K562 (cell line): Measurements from ENCODE around the gene AUNIP. TPM values are rescaled to one million over a fixed set of nuclear protein-coding genes. Genes with fewer than 3 reads are reported as not detected.

Experiments used
- ATAC-seq: fragments of 200-7000 bp; cut with Tn5 transposase; 3 replicates; pipeline ENCODE4 v1.9.1; 2020; ENCODE audit warnings: moderate library complexity
- BruUV-seq: library from RNA; stranded (reverse); fragments of 400-500 nt; replicated peaks from 2 replicates; lab custom pipeline; 2021; lab: Mats Ljungman, UMichigan
- CTCF ChIA-PET: fragments of 300-600 bp; formaldehyde crosslinking; extraction: SDS; loops from one replicate; lab custom pipeline; 2021; ENCODE audit warnings: low intra/inter-chr PET ratio; lab: Yijun Ruan, JAX
- POLR2A ChIA-PET: fragments of 300-600, 350-650 bp; sonication (Branson Sonifier 250); formaldehyde crosslinking; extraction: SDS; loops from one replicate; lab custom pipeline; 2021; ENCODE audit warnings: antibody characterized with exemption, inconsistent platforms; lab: Yijun Ruan, JAX
- DNase-seq, 4 experiments: peaks; one replicate each; pipeline versions ENCODE4 v3.0.0 to v3.0.0-alpha.2; 2011 to 2018; ENCODE audit warnings: low spot score in 3 of 4, mixed read lengths in 3 of 4; ENCODE audit errors: extremely low read depth in 1 of 4
- FAIRE-seq: peaks from 2 replicates; lab custom pipeline; 2011; peaks lifted over from hg19 to GRCh38; lab: Jason Lieb, UNC
- H2AFZ ChIP-seq: 2 replicates; pipeline ENCODE4 v1.6.0; 2011; ENCODE audit warnings: low read depth, low read length, control low read depth, inconsistent platforms
- H3K27ac ChIP-seq: fragments of 200-600 bp; 3 replicates; pipeline ENCODE4 v1.8.0; 2011; ENCODE audit warnings: low read depth, mild to moderate bottlenecking, control low read depth, inconsistent platforms, low read length, moderate library complexity, mixed read lengths; ENCODE audit errors: extremely low read depth
- H3K27me3 ChIP-seq, 2 experiments: fragments of 300-600 bp in 1 of 2; 2 replicates in 1 of 2; 3 replicates in 1 of 2; pipeline versions ENCODE4 v1.6.0 to v1.8.0; 2011; ENCODE audit warnings: inconsistent platforms in 2 of 2, low read length in 2 of 2, mild to moderate bottlenecking in 1 of 2, mixed read lengths in 1 of 2, moderate library complexity in 1 of 2; ENCODE audit not compliant: control insufficient read depth in 2 of 2, insufficient read depth in 2 of 2
- H3K36me3 ChIP-seq: fragments of 300-600 bp; 3 replicates; pipeline ENCODE4 v1.8.0; 2011; ENCODE audit warnings: mild to moderate bottlenecking, low read length, inconsistent platforms; ENCODE audit not compliant: control insufficient read depth, insufficient read depth
- H3K4me1 ChIP-seq, 2 experiments: fragments of 200-600 bp in 1 of 2; replicated peaks in 1 of 2; 2 replicates in 1 of 2; 3 replicates in 1 of 2; pipeline versions ENCODE4 v1.5.1 to v1.8.0; 2011; ENCODE audit warnings: inconsistent platforms in 2 of 2, low read length in 2 of 2, mild to moderate bottlenecking in 1 of 2, mixed read lengths in 1 of 2, moderate library complexity in 1 of 2; ENCODE audit not compliant: control insufficient read depth in 2 of 2, insufficient read depth in 2 of 2
- H3K4me2 ChIP-seq: 2 replicates; pipeline ENCODE4 v1.6.1; 2011; ENCODE audit warnings: low read length, control low read depth, inconsistent platforms, mixed read lengths; ENCODE audit not compliant: insufficient read depth
- H3K4me3 ChIP-seq: fragments of 200-600 bp; sonication (generic), shearing (Covaris generic); 2 replicates; pipeline ENCODE4 v1.5.1; 2016; ENCODE audit warnings: control low read depth, inconsistent platforms
- H3K79me2 ChIP-seq: fragments of 200-600 bp; 3 replicates; pipeline ENCODE4 v1.8.0; 2011; ENCODE audit warnings: low read length, inconsistent platforms; ENCODE audit not compliant: control insufficient read depth, insufficient read depth
- H3K9ac ChIP-seq, 2 experiments: 2 replicates each; pipeline versions ENCODE4 v1.6.0 to v1.6.1; 2011; ENCODE audit warnings: low read depth in 2 of 2, low read length in 2 of 2, control low read depth in 1 of 2, inconsistent platforms in 1 of 2, mild to moderate bottlenecking in 1 of 2, mixed read lengths in 1 of 2; ENCODE audit not compliant: insufficient read depth in 1 of 2
- H3K9me1 ChIP-seq: one replicate; pipeline ENCODE4 v1.6.0; 2011; ENCODE audit warnings: inconsistent platforms, mild to moderate bottlenecking, low read length, moderate library complexity; ENCODE audit not compliant: control insufficient read depth, insufficient read depth
- H3K9me3 ChIP-seq: replicated peaks from 2 replicates; pipeline ENCODE4 v1.5.1; 2011; ENCODE audit warnings: low read depth, low read length, inconsistent platforms; ENCODE audit not compliant: control insufficient read depth, insufficient read depth
- H4K20me1 ChIP-seq: replicated peaks from 2 replicates; pipeline ENCODE4 v1.6.1; 2011; ENCODE audit warnings: low read length, inconsistent platforms, mixed read lengths; ENCODE audit not compliant: control insufficient read depth, insufficient read depth
- CREB1 ChIP-seq, 2 experiments: sonication (generic) in 1 of 2; formaldehyde crosslinking in 1 of 2; IDR thresholded peaks; 2 replicates each; pipeline versions ENCODE4 v1.6.1 to v1.8.0; 2012 to 2022; ENCODE audit warnings: inconsistent platforms in 1 of 2, mild to moderate bottlenecking in 1 of 2, missing genetic modification reagents in 1 of 2, moderate library complexity in 1 of 2
- ETV6 ChIP-seq, 3 experiments: fragments of 150-350 bp in 1 of 3; sonication (generic) in 1 of 3; formaldehyde crosslinking in 1 of 3; IDR thresholded peaks; 2 replicates each; pipeline versions ENCODE4 v1.6.1 to v1.8.0; 2014 to 2022; ENCODE audit warnings: borderline replicate concordance in 2 of 3, low read depth in 2 of 3, antibody characterized with exemption in 1 of 3, low read length in 1 of 3, mild to moderate bottlenecking in 1 of 3, missing genetic modification reagents in 1 of 3
- FOSL1 ChIP-seq: fragments of 200-800 bp; sonication (Bioruptor generic); conservative IDR thresholded peaks from 2 replicates; pipeline ENCODE4 v1.6.1; 2016; ENCODE audit warnings: missing genetic modification characterization, missing compliant biosample characterization
- GTF2E2 ChIP-seq: fragments of 200-800 bp; sonication (Bioruptor generic); IDR thresholded peaks from 2 replicates; pipeline ENCODE4 v1.6.1; 2016; ENCODE audit warnings: missing genetic modification characterization, missing compliant biosample characterization
- JUND ChIP-seq, 2 experiments: IDR thresholded peaks; 2 replicates in 1 of 2; 3 replicates in 1 of 2; pipeline ENCODE4 v1.6.1; 2011; ENCODE audit warnings: borderline replicate concordance in 2 of 2, low read depth in 2 of 2, low read length in 2 of 2, improper control_type of control experiment in 1 of 2, missing biosample characterization in 1 of 2, missing genetic modification characterization in 1 of 2, missing genetic modification reagents in 1 of 2
- LCOR ChIP-seq: sonication (generic); formaldehyde crosslinking; IDR thresholded peaks from 2 replicates; pipeline ENCODE4 v1.8.0; 2022; ENCODE audit warnings: mild to moderate bottlenecking, missing genetic modification reagents
- MED1 ChIP-seq: sonication (generic); formaldehyde crosslinking; IDR thresholded peaks from 2 replicates; pipeline ENCODE4 v1.8.1; 2023; ENCODE audit warnings: missing genetic modification reagents, borderline replicate concordance
- ZNF133 ChIP-seq: fragments of 250-450 bp; sonication (Bioruptor Pico); IDR thresholded peaks from 2 replicates; pipeline ENCODE4 v1.4.0; 2020; ENCODE audit warnings: mild to moderate bottlenecking
- WGBS: fragments of 100-300 bp; shearing (Covaris generic); methylation state at CpG from one replicate; pipeline ENCODE4 v1.1.6; 2016; ENCODE audit warnings: low coverage, mixed read lengths; ENCODE audit not compliant: insufficient coverage; ENCODE audit errors: missing lambda C conversion rate; 5-methylcytosine and 5-hydroxymethylcytosine counted together
- in situ Hi-C: fragments of 300-500 bp; cut with MboI; formaldehyde crosslinking; loops from 4 replicates; pipeline ENCODE4 v1.15.0; 2018; ENCODE audit warnings: inconsistent platforms, mixed read lengths
- intact Hi-C: fragments of 100-400 bp; cut with micrococcal nuclease; formaldehyde crosslinking; loops from 2 replicates; pipeline ENCODE4 v1.14.2; 2022
- polyA plus RNA-seq, 8 experiments: library from polyadenylated mRNA; depleted of rRNA in 4 of 8; stranded (reverse) in 5 of 8; unstranded in 3 of 8; fragments of >200 nt; fragmentation: Nextera tagmentation in 2 of 8; fragmentation: Illumina TruSeq in 1 of 8; extraction: Ambion mirVana in 2 of 8; extraction: Trizol in 1 of 8; gene quantifications; 2 replicates each; pipeline versions ENCODE4 v1.2.1 to v1.2.3, GENCODE V29; 2011 to 2014; ENCODE audit warnings: inconsistent platforms in 1 of 8, missing spikeins in 1 of 8
- total RNA-seq, 7 experiments: library from RNA; depleted of rRNA in 6 of 7; stranded (reverse); fragments of >200 nt in 6 of 7; fragmentation: Illumina TruSeq in 2 of 7; extraction: Trizol in 2 of 7; gene quantifications; 2 replicates each; pipeline versions ENCODE4 v1.2.1 to v1.2.3, GENCODE V29; 2011 to 2021; ENCODE audit warnings: low replicate concordance in 1 of 7
- TF ChIP-seq, protein P1 (sequence below): fragments of 250-450 bp; sonication (Bioruptor Pico); IDR thresholded peaks from 2 replicates; pipeline ENCODE4 v1.8.0; 2021; ENCODE audit warnings: mild to moderate bottlenecking, moderate library complexity
- TF ChIP-seq, protein P2 (sequence below), 2 experiments: fragments of 450-650 bp in 1 of 2; sonication (generic) in 1 of 2; formaldehyde crosslinking in 1 of 2; IDR thresholded peaks in 1 of 2; conservative IDR thresholded peaks in 1 of 2; 2 replicates each; pipeline versions ENCODE4 v1.6.1 to v1.8.1; 2016 to 2023; ENCODE audit warnings: mild to moderate bottlenecking in 2 of 2, moderate library complexity in 2 of 2, inconsistent platforms in 1 of 2, missing genetic modification reagents in 1 of 2
- TF ChIP-seq, protein P3 (sequence below): fragments of 450-650 bp; IDR thresholded peaks from 2 replicates; pipeline ENCODE4 v1.6.1; 2017; ENCODE audit warnings: antibody characterized with exemption, mild to moderate bottlenecking

Gene AUNIP
- total and polyA plus RNA-seq, 9 of the 15 experiments (the other 6 are each of a cell fraction or from before 2014, with no cell fraction given), result 12.1 to 53.8 (median 47.1) TPM

GRCh38 chr1:25786887-25787759 is 72.1 kb downstream of the AUNIP start:
- ATAC-seq, result no peak
- Histone ChIP-seq H3K4me2 (no peak overlapping the region), H3K4me1 (peaks cover 24 to 26% of the 10 kb centered on the region in 2 experiments), H4K20me1 (0 out of 2 replicates have a peak, but pooled peaks cover 5% of the 10 kb centered on the region)
- no TSS peak for BruUV-seq
- in situ Hi-C loops, result no loop called here
- POLR2A ChIA-PET, result interaction anchor here (0.6 to 1.5 kb wide), 7 partner anchors 9 to 685 kb away, joined by 3 to 6 read pairs (median 3); partner anchors contain the start of gene HMGN2
- TF ChIP-seq, protein P1, sequence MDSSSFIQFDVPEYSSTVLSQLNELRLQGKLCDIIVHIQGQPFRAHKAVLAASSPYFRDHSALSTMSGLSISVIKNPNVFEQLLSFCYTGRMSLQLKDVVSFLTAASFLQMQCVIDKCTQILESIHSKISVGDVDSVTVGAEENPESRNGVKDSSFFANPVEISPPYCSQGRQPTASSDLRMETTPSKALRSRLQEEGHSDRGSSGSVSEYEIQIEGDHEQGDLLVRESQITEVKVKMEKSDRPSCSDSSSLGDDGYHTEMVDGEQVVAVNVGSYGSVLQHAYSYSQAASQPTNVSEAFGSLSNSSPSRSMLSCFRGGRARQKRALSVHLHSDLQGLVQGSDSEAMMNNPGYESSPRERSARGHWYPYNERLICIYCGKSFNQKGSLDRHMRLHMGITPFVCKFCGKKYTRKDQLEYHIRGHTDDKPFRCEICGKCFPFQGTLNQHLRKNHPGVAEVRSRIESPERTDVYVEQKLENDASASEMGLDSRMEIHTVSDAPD (CRISPR knock-in tag), result no peak
- no peak for TF ChIP-seq ZNF133 (CRISPR knock-in tag)
- TF ChIP-seq, protein P2, sequence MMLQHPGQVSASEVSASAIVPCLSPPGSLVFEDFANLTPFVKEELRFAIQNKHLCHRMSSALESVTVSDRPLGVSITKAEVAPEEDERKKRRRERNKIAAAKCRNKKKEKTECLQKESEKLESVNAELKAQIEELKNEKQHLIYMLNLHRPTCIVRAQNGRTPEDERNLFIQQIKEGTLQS (IDR thresholded peaks at IDR 0.05), result peak; percentile 91
- TF ChIP-seq, protein P2 (CRISPR knock-in tag; conservative IDR thresholded peaks at IDR 0.05), result no peak
- TF ChIP-seq LCOR (CRISPR knock-in tag), result no peak
- peak; percentile 80 for TF ChIP-seq JUND (IDR thresholded peaks at IDR 0.05; ENCODE audit: borderline replicate concordance, low read depth, low read length)
- peak; percentile 80; the same call in 2 of the 3 replicates for TF ChIP-seq JUND (tag; IDR thresholded peaks at IDR 0.05; ENCODE audit: borderline replicate concordance, low read depth, low read length)
- no peak for TF ChIP-seq CREB1 (IDR thresholded peaks at IDR 0.05)
- TF ChIP-seq CREB1 (CRISPR knock-in tag; IDR thresholded peaks at IDR 0.05), result peak; percentile 16; the same call in 1 of the 2 replicates
- TF ChIP-seq ETV6 (IDR thresholded peaks at IDR 0.05; ENCODE audit: borderline replicate concordance in 1 of 2, low read depth in 2 of 2, low read length in 1 of 2), result no peak
- TF ChIP-seq ETV6 (CRISPR knock-in tag; IDR thresholded peaks at IDR 0.05; ENCODE audit: borderline replicate concordance), result no peak
- TF ChIP-seq, protein P3, sequence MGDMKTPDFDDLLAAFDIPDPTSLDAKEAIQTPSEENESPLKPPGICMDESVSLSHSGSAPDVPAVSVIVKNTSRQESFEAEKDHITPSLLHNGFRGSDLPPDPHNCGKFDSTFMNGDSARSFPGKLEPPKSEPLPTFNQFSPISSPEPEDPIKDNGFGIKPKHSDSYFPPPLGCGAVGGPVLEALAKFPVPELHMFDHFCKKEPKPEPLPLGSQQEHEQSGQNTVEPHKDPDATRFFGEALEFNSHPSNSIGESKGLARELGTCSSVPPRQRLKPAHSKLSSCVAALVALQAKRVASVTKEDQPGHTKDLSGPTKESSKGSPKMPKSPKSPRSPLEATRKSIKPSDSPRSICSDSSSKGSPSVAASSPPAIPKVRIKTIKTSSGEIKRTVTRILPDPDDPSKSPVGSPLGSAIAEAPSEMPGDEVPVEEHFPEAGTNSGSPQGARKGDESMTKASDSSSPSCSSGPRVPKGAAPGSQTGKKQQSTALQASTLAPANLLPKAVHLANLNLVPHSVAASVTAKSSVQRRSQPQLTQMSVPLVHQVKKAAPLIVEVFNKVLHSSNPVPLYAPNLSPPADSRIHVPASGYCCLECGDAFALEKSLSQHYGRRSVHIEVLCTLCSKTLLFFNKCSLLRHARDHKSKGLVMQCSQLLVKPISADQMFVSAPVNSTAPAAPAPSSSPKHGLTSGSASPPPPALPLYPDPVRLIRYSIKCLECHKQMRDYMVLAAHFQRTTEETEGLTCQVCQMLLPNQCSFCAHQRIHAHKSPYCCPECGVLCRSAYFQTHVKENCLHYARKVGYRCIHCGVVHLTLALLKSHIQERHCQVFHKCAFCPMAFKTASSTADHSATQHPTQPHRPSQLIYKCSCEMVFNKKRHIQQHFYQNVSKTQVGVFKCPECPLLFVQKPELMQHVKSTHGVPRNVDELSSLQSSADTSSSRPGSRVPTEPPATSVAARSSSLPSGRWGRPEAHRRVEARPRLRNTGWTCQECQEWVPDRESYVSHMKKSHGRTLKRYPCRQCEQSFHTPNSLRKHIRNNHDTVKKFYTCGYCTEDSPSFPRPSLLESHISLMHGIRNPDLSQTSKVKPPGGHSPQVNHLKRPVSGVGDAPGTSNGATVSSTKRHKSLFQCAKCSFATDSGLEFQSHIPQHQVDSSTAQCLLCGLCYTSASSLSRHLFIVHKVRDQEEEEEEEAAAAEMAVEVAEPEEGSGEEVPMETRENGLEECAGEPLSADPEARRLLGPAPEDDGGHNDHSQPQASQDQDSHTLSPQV, result no peak
- peak; percentile 73 for TF ChIP-seq FOSL1 (tag)
- TF ChIP-seq MED1, result no peak
- TF ChIP-seq GTF2E2, result no peak
- TF ChIP-seq, all 486 proteins: peak for 4
- FAIRE-seq (peak; percentile 67), DNase-seq (no peak)
- Histone ChIP-seq H3K79me2 (no peaks in the 10 kb centered on the region), H3K9ac (no peak overlapping the region), H2AFZ (no peak overlapping the region), H3K27me3 (peaks cover 21 to 41% of the 10 kb centered on the region in 2 experiments), H3K9me3 (no peaks in the 10 kb centered on the region), H3K4me3 (no peak overlapping the region), H3K36me3 (no peaks in the 10 kb centered on the region), H3K27ac (no peak overlapping the region), H3K9me1 (peaks cover 3% of the 10 kb centered on the region)
- 17% methylated on average over 11 of the region's 11 CpGs for WGBS
- intact Hi-C loops, result no loop called here
- CTCF ChIA-PET, result no interaction called here
